ENCODE results near the gene GNG10. TPM values are rescaled to one million over a fixed set of nuclear protein-coding genes. Genes with fewer than 3 reads are reported as not detected.
A peak's percentile ranks its signal among the peaks of the same experiment; 100 is the strongest.
"Not testable (repeated sequence)": the region's sequence is repeated elsewhere in the genome, so short reads cannot be mapped to it uniquely, and the experiment has no call there.

Gene GNG10
- total RNA-seq = 10 to 100 TPM; 32.8 to 89.0 (median 69.3) TPM

DNA sequence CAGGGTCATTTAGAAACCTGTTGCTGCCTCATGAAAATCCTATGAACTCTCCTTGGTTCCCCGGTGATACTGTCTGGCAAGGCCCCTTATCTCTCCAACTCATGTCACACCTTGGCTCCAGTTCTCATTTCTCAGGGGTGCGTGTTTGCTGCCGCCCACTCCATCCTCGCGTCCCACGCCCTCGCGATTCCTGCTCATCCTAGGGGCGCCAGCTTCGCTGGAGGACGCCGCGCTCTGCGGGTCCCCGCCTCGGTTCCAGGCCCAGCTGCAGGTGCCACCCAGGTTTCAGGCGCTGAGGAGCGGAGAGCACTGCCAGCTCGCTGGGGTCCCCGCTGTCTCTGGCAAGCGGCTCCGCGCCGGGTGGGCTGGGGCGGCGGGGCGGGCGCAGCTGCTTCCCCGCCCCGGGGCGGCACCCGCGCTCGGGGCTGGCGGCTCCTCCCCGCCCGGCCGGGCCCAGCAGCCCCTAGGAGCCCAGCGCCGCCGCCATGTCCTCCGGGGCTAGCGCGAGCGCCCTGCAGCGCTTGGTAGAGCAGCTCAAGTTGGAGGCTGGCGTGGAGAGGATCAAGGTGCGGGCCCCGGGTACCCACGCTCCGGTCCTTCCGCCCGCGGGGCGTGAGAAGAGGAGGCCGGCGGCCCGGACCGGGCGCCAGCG lies at the start of gene GNG10:
TSS of gene GNG10 (plus strand) at position 456 of the 652 bp plus-strand sequence. CDS start at position 486, 30 bp downstream.
- H3K4me1 ChIP-seq = peaks cover 0 to 3% of the 10 kb centered on the region in 2 donors
- TF ChIP-seq POLR2A (IDR thresholded peaks at IDR 0.05) (peak; percentile 38 to 55), CTCF (IDR thresholded peaks at IDR 0.05) (no peak)
- no peaks in the 10 kb centered on the region for H3K36me3 ChIP-seq
- peak within 1 kb of the TSS; percentile 80 to 83 for H3K27ac ChIP-seq
- H3K9me3 ChIP-seq = no peaks in the 10 kb centered on the region
- H3K27me3 ChIP-seq = no peaks in the 10 kb centered on the region
- H3K4me3 ChIP-seq = peak within 1 kb of the TSS; percentile 42 to 90
- DNase-seq = peak; percentile 24 to 57
- intact Hi-C loops (cut with DNase I; ENCODE audit: low total_unique reads) = no loop called here

- Histone ChIP-seq H3K27ac (no peak overlapping the region), H3K4me3 (no peak overlapping the region), H3K4me1 (no peaks in the 10 kb centered on the region), H3K27me3 (no peaks in the 10 kb centered on the region), H3K9me3 (no peaks in the 10 kb centered on the region), H3K36me3 (no peaks in the 10 kb centered on the region)
- TF ChIP-seq CTCF (IDR thresholded peaks at IDR 0.05) = no peak
- no peak for TF ChIP-seq POLR2A (IDR thresholded peaks at IDR 0.05)
- no peak for DNase-seq
- intact Hi-C loops (cut with DNase I; ENCODE audit: low total_unique reads) = no loop called here
Measured at GRCh38 chr9:111613436-111614040, 47.9 kb upstream of the GNG10 start.

DNA sequence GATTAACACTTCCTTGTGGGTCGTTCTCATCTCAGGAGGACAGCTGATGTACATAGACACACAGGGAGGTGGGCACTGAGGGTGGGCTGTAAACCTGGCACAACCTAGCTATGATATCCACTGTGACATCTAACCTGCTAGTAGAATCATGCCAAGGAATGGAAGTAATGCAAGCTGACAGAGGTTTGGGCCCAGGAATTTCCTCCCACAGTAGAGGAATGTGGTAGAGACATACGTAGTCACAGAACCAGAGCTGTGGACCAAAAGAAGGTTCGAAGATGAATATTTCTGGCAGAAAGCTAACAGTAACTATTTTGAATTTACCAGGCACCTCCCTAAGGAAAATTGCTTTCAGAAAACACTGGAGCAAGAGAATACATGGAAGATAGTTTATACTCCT lies 45.5 kb upstream of the GNG10 start:
- intact Hi-C loops (cut with DNase I; ENCODE audit: low total_unique reads) = no loop called here
- Histone ChIP-seq H3K27me3 (no peaks in the 10 kb centered on the region), H3K4me1 (no peaks in the 10 kb centered on the region), H3K4me3 (no peak overlapping the region), H3K27ac (no peak overlapping the region), H3K36me3 (no peaks in the 10 kb centered on the region), H3K9me3 (no peaks in the 10 kb centered on the region)
- TF ChIP-seq POLR2A (IDR thresholded peaks at IDR 0.05) = no peak
- no peak for TF ChIP-seq CTCF (IDR thresholded peaks at IDR 0.05)
- no peak for DNase-seq

GRCh38 chr9:111617349-111617748 lies 44.1 kb upstream of the GNG10 start:
- H3K4me3 ChIP-seq; H3K36me3 ChIP-seq; H3K27ac ChIP-seq; DNase-seq; intact Hi-C loops (cut with DNase I; ENCODE audit: low total_unique reads); H3K9me3 ChIP-seq; H3K27me3 ChIP-seq; H3K4me1 ChIP-seq: not testable (repeated sequence)

DNA sequence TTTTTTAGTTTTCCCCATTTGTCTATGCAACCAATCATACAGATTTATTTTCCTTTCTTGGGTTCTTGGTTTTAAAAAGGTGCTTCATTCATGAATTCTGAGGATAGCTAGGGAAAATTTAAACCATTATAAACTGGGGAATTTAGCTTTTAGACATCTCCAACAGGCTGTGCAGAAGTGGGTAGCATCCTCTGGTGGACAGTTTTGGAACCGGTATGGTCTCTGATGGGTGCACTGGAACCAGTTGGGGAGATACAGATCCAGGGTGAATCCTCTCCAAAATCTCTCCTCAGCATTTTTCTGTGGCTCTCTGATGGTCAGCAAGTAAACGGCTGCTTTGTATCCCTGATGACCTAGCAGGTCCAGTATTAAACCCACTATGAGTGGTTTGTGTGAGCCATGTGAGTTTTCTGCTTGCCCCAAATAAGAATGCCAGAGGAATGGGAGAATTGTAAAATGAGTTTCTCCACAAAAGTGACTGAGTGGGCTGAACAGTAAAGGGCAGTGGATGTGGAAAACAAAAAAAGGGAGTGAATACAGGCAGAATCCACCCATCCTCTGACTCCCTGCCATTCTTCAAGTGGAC lies 39.4 kb upstream of the GNG10 start:
- Histone ChIP-seq H3K4me1 (no peaks in the 10 kb centered on the region), H3K4me3 (no peak overlapping the region), H3K9me3 (no peaks in the 10 kb centered on the region), H3K36me3 (no peaks in the 10 kb centered on the region), H3K27me3 (no peaks in the 10 kb centered on the region), H3K27ac (no peak overlapping the region)
- TF ChIP-seq CTCF (IDR thresholded peaks at IDR 0.05) (peak; percentile 59 to 84 (median 73)), POLR2A (IDR thresholded peaks at IDR 0.05) (no peak)
- intact Hi-C loops (cut with DNase I; ENCODE audit: low total_unique reads) = no loop called here
- peak; percentile 20 to 41 for DNase-seq
